ENCODE data around the gene SPECC1. TPM values are rescaled to one million over a fixed set of nuclear protein-coding genes. Genes with fewer than 3 reads are reported as not detected.

Gene SPECC1
- total and polyA plus RNA-seq, 2 experiments from 2014 or later: 1.3 to 1.5 TPM

- H3K4me3 ChIP-seq: no peak overlapping the region
- H3K4me2 ChIP-seq (ENCODE audit: unreplicated experiment): no peak overlapping the region
- no peaks in the 10 kb centered on the region for H3K36me3 ChIP-seq (ENCODE audit: low read depth)
- no peak for DNase-seq
- H2AFZ ChIP-seq: no peak overlapping the region
- peaks cover 37% of the 10 kb centered on the region for H3K27me3 ChIP-seq (replicated peaks; ENCODE audit: insufficient read depth)
- WGBS, 2 experiments (ENCODE audit: low coverage in 1 of 2, low lambda C conversion rate in 2 of 2, missing lambda C conversion rate in 2 of 2): 16 to 18% methylated on average over 10 of the region's 10 CpGs
- no peaks in the 10 kb centered on the region for H3K4me1 ChIP-seq (ENCODE audit: insufficient read depth)
- H3K79me2 ChIP-seq (ENCODE audit: insufficient read depth): no peaks in the 10 kb centered on the region
- H3K27ac ChIP-seq: no peak overlapping the region
- H3K9me2 ChIP-seq (ENCODE audit: insufficient read depth): no peaks in the 10 kb centered on the region
- H4K20me1 ChIP-seq (ENCODE audit: insufficient read depth): no peaks in the 10 kb centered on the region
- no peaks in the 10 kb centered on the region for H3F3A ChIP-seq (ENCODE audit: insufficient read depth)
- no peaks in the 10 kb centered on the region for H3K9me3 ChIP-seq (ENCODE audit: low read depth)
- H3K9ac ChIP-seq: no peak overlapping the region
- in situ Hi-C loops (cut with MboI): no loop called here
- TF ChIP-seq EZH2phosphoT487 (IDR thresholded peaks at IDR 0.05; ENCODE audit: insufficient read depth, low read depth) (no peak), EZH2 (IDR thresholded peaks at IDR 0.05; ENCODE audit: insufficient read depth, poor library complexity, severe bottlenecking) (no peak)
Observed at GRCh38 chr17:20141198-20141972, 132.2 kb downstream of the SPECC1 start.

DNA sequence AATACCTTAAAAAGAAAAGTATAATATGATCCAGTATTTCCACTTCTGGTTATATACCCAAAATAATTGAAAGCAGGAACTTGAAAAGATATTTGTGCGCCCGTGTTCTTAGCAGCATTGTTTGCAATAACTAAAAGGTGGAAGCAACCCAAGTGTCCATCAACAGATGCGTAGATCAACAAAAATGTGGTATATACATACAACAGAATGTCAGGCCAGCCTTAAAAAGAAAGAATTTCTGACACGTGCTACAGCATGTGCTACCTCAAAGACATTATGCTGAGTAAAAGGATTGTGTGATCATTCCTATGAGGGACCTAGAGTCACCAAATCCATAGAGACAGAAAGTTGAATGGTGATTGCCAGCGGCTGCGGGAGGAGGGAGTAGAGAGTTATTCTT, 133.1 kb downstream of the SPECC1 start:
- no peak overlapping the region for H3K27ac ChIP-seq
- TF ChIP-seq EZH2 (IDR thresholded peaks at IDR 0.05; ENCODE audit: insufficient read depth, poor library complexity, severe bottlenecking): no peak
- no peaks in the 10 kb centered on the region for H3K9me3 ChIP-seq (ENCODE audit: low read depth)
- H3K9ac ChIP-seq: no peak overlapping the region
- peaks cover 37% of the 10 kb centered on the region for H3K27me3 ChIP-seq (replicated peaks; ENCODE audit: insufficient read depth)
- H3K4me1 ChIP-seq (ENCODE audit: insufficient read depth): no peaks in the 10 kb centered on the region
- H2AFZ ChIP-seq: no peak overlapping the region
- H3K4me2 ChIP-seq (ENCODE audit: unreplicated experiment): no peak overlapping the region
- H4K20me1 ChIP-seq (ENCODE audit: insufficient read depth): no peaks in the 10 kb centered on the region
- in situ Hi-C loops (cut with MboI): no loop called here
- H3K4me3 ChIP-seq: no peak overlapping the region
- no peaks in the 10 kb centered on the region for H3K9me2 ChIP-seq (ENCODE audit: insufficient read depth)
- DNase-seq: no peak
- no peaks in the 10 kb centered on the region for H3F3A ChIP-seq (ENCODE audit: insufficient read depth)
- 55 to 59% methylated on average over 6 of the region's 6 CpGs for WGBS, 2 experiments (ENCODE audit: low coverage in 1 of 2, low lambda C conversion rate in 2 of 2, missing lambda C conversion rate in 2 of 2)
- H3K36me3 ChIP-seq (ENCODE audit: low read depth): no peaks in the 10 kb centered on the region
- no peaks in the 10 kb centered on the region for H3K79me2 ChIP-seq (ENCODE audit: insufficient read depth)

GRCh38 chr17:20143740-20144139, 134.6 kb downstream of the SPECC1 start:
- Histone ChIP-seq H3K27ac (no peak overlapping the region), H3K4me2 (ENCODE audit: unreplicated experiment) (no peak overlapping the region), H3K36me3 (ENCODE audit: low read depth) (no peaks in the 10 kb centered on the region), H4K20me1 (ENCODE audit: insufficient read depth) (no peaks in the 10 kb centered on the region), H3K9me3 (ENCODE audit: low read depth) (no peaks in the 10 kb centered on the region), H3K9ac (no peak overlapping the region), H3K27me3 (replicated peaks; ENCODE audit: insufficient read depth) (peaks cover 35% of the 10 kb centered on the region), H2AFZ (no peak overlapping the region), H3K79me2 (ENCODE audit: insufficient read depth) (no peaks in the 10 kb centered on the region), H3F3A (ENCODE audit: insufficient read depth) (no peaks in the 10 kb centered on the region), H3K9me2 (ENCODE audit: insufficient read depth) (no peaks in the 10 kb centered on the region), H3K4me1 (ENCODE audit: insufficient read depth) (no peaks in the 10 kb centered on the region), H3K4me3 (no peak overlapping the region)
- no peak for TF ChIP-seq EZH2 (IDR thresholded peaks at IDR 0.05; ENCODE audit: insufficient read depth, poor library complexity, severe bottlenecking)
- TF ChIP-seq EZH2phosphoT487 (IDR thresholded peaks at IDR 0.05; ENCODE audit: insufficient read depth, low read depth): no peak
- DNase-seq: no peak
- in situ Hi-C loops (cut with MboI): no loop called here
- 65 to 74% methylated on average over 8 of the region's 8 CpGs for WGBS, 2 experiments (ENCODE audit: low coverage in 1 of 2, low lambda C conversion rate in 2 of 2, missing lambda C conversion rate in 2 of 2)

- no peak overlapping the region for H3K9ac ChIP-seq
- H3K27ac ChIP-seq: no peak overlapping the region
- no peaks in the 10 kb centered on the region for H3K9me2 ChIP-seq (ENCODE audit: insufficient read depth)
- no peaks in the 10 kb centered on the region for H4K20me1 ChIP-seq (ENCODE audit: insufficient read depth)
- no peak for DNase-seq
- 39 to 40% methylated on average over 1 of the region's 1 CpG for WGBS, 2 experiments (ENCODE audit: low coverage in 1 of 2, low lambda C conversion rate in 2 of 2, missing lambda C conversion rate in 2 of 2)
- no peak overlapping the region for H2AFZ ChIP-seq
- H3K79me2 ChIP-seq (ENCODE audit: insufficient read depth): no peaks in the 10 kb centered on the region
- no peaks in the 10 kb centered on the region for H3K4me1 ChIP-seq (ENCODE audit: insufficient read depth)
- no peaks in the 10 kb centered on the region for H3K9me3 ChIP-seq (ENCODE audit: low read depth)
- H3K36me3 ChIP-seq (ENCODE audit: low read depth): no peaks in the 10 kb centered on the region
- in situ Hi-C loops (cut with MboI): no loop called here
- TF ChIP-seq EZH2phosphoT487 (IDR thresholded peaks at IDR 0.05; ENCODE audit: insufficient read depth, low read depth): no peak
- TF ChIP-seq EZH2 (IDR thresholded peaks at IDR 0.05; ENCODE audit: insufficient read depth, poor library complexity, severe bottlenecking): no peak
- H3K4me2 ChIP-seq (ENCODE audit: unreplicated experiment): no peak overlapping the region
- no peaks in the 10 kb centered on the region for H3F3A ChIP-seq (ENCODE audit: insufficient read depth)
- no peak overlapping the region for H3K4me3 ChIP-seq
- H3K27me3 ChIP-seq (replicated peaks; ENCODE audit: insufficient read depth): peaks cover 24% of the 10 kb centered on the region
Observed at GRCh38 chr17:20145567-20145966, 136.4 kb downstream of the SPECC1 start.

All from GM23248 (cell line).